SU-DHL-6 (cell line): Measurements from ENCODE around the gene PRKCZ.

Experiments used
- H2AFZ ChIP-seq: fragments of 200-600 bp; sonication (generic); 2 replicates; pipeline ENCODE4 v1.6.1; 2014; ENCODE audit warnings: low read depth, mild to moderate bottlenecking, moderate library complexity, mixed read lengths, antibody characterized with exemption, low read length; ENCODE audit not compliant: severe bottlenecking
- H3F3A ChIP-seq: fragments of 200-600 bp; shearing (Covaris generic); 2 replicates; pipeline ENCODE4 v1.6.0; 2016; ENCODE audit warnings: antibody characterized with exemption, mild to moderate bottlenecking; ENCODE audit not compliant: insufficient read depth
- H3K27ac ChIP-seq: fragments of 200-600 bp; sonication (generic); 2 replicates; pipeline ENCODE4 v1.5.1; 2016; ENCODE audit warnings: low read depth, mild to moderate bottlenecking, low read length, moderate library complexity, mixed read lengths
- H3K27me3 ChIP-seq: fragments of 200-600 bp; sonication (generic), shearing (Covaris generic); 2 replicates; pipeline ENCODE4 v1.6.0; 2014; ENCODE audit warnings: mild to moderate bottlenecking, low read length
- H3K36me3 ChIP-seq: fragments of 200-600 bp; sonication (generic); 2 replicates; pipeline ENCODE4 v1.6.1; 2014; ENCODE audit warnings: mild to moderate bottlenecking, low read length, mixed read lengths
- H3K4me2 ChIP-seq: fragments of 300-600, 200-600 bp; shearing (Covaris generic), sonication (generic); 2 replicates; pipeline ENCODE4 v1.6.0; 2014; ENCODE audit warnings: low read length, low read depth, mild to moderate bottlenecking; ENCODE audit not compliant: poor library complexity, severe bottlenecking
- H3K4me3 ChIP-seq: fragments of 200-600 bp; sonication (generic); 2 replicates; pipeline ENCODE4 v1.5.1; 2014; ENCODE audit warnings: antibody characterized with exemption, low read length, mild to moderate bottlenecking, mixed read lengths; ENCODE audit not compliant: insufficient read depth, poor library complexity, severe bottlenecking
- H3K79me2 ChIP-seq: fragments of 200-600 bp; sonication (generic); 2 replicates; pipeline ENCODE4 v1.6.1; 2014; ENCODE audit warnings: mild to moderate bottlenecking, low read length, moderate library complexity; ENCODE audit not compliant: insufficient read depth
- H3K9ac ChIP-seq: fragments of 200-600 bp; sonication (generic); 2 replicates; pipeline ENCODE4 v1.7.0; 2014; ENCODE audit warnings: mild to moderate bottlenecking, low read length
- H3K9me2 ChIP-seq: fragments of 200-600 bp; sonication (generic); replicated peaks from 2 replicates; pipeline ENCODE4 v1.6.1; 2014; ENCODE audit warnings: low read length; ENCODE audit not compliant: insufficient read depth
- H3K9me3 ChIP-seq: fragments of 200-600 bp; sonication (generic); 2 replicates; pipeline ENCODE4 v1.6.1; 2014; ENCODE audit warnings: low read length, mixed read lengths; ENCODE audit not compliant: insufficient read depth
- H4K20me1 ChIP-seq: fragments of 200-600 bp; sonication (generic); 2 replicates; pipeline ENCODE4 v1.6.1; 2014; ENCODE audit warnings: low read depth, mild to moderate bottlenecking, antibody characterized with exemption, low read length, moderate library complexity, mixed read lengths
- EZH2phosphoT487 ChIP-seq: fragments of 200-600 bp; sonication (generic), shearing (Covaris generic); conservative IDR thresholded peaks from 2 replicates; pipeline ENCODE4 v1.6.1; 2018; ENCODE audit warnings: mild to moderate bottlenecking, antibody characterized with exemption, low read length, moderate library complexity, mixed read lengths
- TF ChIP-seq, protein P1 (sequence below): fragments of 200-600 bp; sonication (generic); IDR thresholded peaks from one replicate; pipeline ENCODE4 v1.5.1; 2017; ENCODE audit warnings: antibody characterized with exemption, mild to moderate bottlenecking, low read length, moderate library complexity; ENCODE audit not compliant: insufficient read depth, poor library complexity, severe bottlenecking

The PRKCZ gene

DNA sequence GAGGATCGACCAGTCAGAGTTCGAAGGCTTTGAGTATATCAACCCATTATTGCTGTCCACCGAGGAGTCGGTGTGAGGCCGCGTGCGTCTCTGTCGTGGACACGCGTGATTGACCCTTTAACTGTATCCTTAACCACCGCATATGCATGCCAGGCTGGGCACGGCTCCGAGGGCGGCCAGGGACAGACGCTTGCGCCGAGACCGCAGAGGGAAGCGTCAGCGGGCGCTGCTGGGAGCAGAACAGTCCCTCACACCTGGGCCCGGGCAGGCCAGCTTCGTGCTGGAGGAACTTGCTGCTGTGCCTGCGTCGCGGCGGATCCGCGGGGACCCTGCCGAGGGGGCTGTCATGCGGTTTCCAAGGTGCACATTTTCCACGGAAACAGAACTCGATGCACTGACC lies 134.7 kb downstream of the PRKCZ start:
- H4K20me1 ChIP-seq: no peaks in the 10 kb centered on the region
- H3K27ac ChIP-seq: no peak overlapping the region
- no peaks in the 10 kb centered on the region for H3K9me2 ChIP-seq
- no peaks in the 10 kb centered on the region for H3K9me3 ChIP-seq
- H3K36me3 ChIP-seq: no peaks in the 10 kb centered on the region
- no peak overlapping the region for H2AFZ ChIP-seq
- no peaks in the 10 kb centered on the region for H3K79me2 ChIP-seq
- TF ChIP-seq, protein P1, sequence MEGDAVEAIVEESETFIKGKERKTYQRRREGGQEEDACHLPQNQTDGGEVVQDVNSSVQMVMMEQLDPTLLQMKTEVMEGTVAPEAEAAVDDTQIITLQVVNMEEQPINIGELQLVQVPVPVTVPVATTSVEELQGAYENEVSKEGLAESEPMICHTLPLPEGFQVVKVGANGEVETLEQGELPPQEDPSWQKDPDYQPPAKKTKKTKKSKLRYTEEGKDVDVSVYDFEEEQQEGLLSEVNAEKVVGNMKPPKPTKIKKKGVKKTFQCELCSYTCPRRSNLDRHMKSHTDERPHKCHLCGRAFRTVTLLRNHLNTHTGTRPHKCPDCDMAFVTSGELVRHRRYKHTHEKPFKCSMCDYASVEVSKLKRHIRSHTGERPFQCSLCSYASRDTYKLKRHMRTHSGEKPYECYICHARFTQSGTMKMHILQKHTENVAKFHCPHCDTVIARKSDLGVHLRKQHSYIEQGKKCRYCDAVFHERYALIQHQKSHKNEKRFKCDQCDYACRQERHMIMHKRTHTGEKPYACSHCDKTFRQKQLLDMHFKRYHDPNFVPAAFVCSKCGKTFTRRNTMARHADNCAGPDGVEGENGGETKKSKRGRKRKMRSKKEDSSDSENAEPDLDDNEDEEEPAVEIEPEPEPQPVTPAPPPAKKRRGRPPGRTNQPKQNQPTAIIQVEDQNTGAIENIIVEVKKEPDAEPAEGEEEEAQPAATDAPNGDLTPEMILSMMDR: no peak
- no peak for TF ChIP-seq EZH2phosphoT487
- no peaks in the 10 kb centered on the region for H3K27me3 ChIP-seq
- H3F3A ChIP-seq: no peaks in the 10 kb centered on the region
- H3K4me2 ChIP-seq: no peak overlapping the region
- no peak overlapping the region for H3K9ac ChIP-seq
- H3K4me3 ChIP-seq: no peak overlapping the region

DNA sequence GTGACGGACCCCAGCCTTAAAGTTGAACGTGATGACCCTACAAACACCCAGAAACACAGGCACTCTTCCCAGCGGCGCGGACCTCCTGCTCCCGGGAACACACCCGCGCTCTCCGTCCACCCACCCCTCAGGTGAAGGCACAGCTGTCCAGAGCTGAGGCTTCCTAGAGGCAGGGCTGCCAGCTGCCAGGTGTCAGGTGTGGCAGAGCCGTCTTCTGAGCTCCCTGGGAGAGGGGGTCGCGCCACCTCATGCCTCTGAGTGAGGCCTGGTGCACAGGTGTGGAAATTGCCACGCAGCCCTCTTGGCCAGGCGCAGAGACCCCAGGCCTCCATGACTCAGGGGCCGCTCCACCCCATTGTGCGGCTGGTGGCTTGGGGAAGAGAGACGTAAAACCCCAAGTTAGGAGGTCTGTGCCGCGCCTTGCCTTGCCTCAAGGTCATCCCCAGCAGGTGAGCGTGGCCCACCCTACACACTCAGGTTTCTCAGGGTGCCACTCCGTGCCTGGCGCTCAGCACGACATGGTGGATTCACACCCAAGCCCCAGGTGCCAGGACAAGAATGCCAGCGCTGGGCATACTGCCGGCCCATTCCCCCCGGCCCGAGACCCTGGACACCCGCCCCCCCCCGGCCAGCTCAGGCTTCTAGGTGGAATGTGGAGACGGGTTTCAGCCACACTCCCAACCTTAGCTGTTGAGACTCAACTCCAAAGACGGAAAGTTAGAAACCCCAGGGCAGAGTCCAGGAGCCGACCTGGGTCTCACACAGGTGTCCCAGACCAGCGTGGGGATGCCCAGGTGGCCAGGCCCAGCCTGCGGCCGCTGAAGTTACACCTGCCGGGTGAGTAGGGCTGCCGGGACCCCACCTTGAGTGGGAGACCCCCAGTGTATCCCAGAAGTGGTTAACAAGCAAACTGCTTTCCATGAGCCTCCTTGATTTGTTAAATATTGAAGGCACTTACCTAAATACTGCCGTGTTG lies 136.0 kb downstream of the PRKCZ start:
- H3K79me2 ChIP-seq: no peaks in the 10 kb centered on the region
- H3K36me3 ChIP-seq: no peaks in the 10 kb centered on the region
- no peaks in the 10 kb centered on the region for H4K20me1 ChIP-seq
- H3K4me2 ChIP-seq: no peak overlapping the region
- H3K9me3 ChIP-seq: no peaks in the 10 kb centered on the region
- H3K9me2 ChIP-seq: no peaks in the 10 kb centered on the region
- TF ChIP-seq, protein P1: no peak
- TF ChIP-seq EZH2phosphoT487: no peak
- H2AFZ ChIP-seq: no peak overlapping the region
- H3K9ac ChIP-seq: no peak overlapping the region
- no peak overlapping the region for H3K27ac ChIP-seq
- no peaks in the 10 kb centered on the region for H3K27me3 ChIP-seq
- H3F3A ChIP-seq: no peaks in the 10 kb centered on the region
- H3K4me3 ChIP-seq: no peak overlapping the region

DNA sequence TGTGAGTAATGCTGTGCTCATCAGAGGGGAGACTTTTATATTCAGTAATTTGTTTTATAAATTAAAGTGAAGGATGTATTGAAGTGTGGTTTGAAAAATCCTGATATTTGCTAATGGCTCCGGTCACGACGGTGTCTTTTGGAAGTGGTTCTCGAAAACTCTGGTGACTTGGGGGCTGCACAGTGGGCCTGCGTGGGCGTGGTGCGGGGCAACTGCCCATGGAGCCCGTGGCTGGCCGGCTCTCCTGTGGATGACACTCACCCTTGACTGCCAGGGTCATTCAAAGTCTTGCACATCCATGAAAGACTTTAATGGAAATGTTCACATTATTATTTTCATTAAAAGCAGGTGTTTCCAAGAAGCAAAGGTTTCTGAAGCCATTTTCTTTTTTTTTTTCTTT lies 136.7 kb downstream of the PRKCZ start:
- Histone ChIP-seq H3F3A (no peaks in the 10 kb centered on the region), H3K9me2 (no peaks in the 10 kb centered on the region), H3K36me3 (no peaks in the 10 kb centered on the region), H3K79me2 (no peaks in the 10 kb centered on the region), H3K9me3 (no peaks in the 10 kb centered on the region), H4K20me1 (no peaks in the 10 kb centered on the region), H2AFZ (no peak overlapping the region), H3K4me3 (no peak overlapping the region), H3K4me2 (no peak overlapping the region), H3K27ac (no peak overlapping the region), H3K9ac (no peak overlapping the region), H3K27me3 (no peaks in the 10 kb centered on the region)
- no peak for TF ChIP-seq EZH2phosphoT487
- TF ChIP-seq, protein P1: no peak
